ENCODE measurements around the gene MYO1E.

The MYO1E gene

DNA sequence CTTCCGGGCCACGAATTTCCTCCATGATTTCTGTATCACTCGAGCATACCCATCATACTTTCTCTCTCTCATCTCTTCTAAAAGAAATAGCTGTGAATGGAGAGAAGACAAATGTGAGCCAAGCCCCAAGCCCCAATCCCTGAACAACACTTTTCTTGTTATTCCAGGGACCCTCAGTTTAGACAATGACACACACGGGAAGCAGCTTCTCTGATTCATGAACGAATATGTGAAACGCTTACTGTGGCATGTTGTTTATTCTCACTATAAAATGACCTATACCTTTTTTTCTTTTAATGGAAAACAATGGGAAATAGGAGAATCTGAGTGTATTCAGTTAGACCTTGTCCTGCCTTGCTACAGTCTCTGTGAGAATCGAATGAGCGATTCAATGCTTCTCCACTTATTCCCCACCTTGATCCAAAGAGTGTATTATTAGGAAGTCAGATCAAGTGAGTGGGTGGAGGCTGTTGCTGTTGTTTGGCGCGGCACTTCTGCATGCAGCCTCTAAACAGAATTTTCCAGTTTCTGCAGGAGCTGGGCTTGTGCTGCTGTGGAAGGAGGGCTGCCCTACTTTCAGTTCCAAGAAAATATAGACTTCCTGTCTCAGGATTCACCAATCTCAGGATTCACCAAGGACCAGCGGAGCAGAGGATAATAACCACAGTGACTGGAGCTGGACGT lies 198.4 kb downstream of the MYO1E start:
- Histone ChIP-seq H3K27me3 (replicated peaks; ENCODE audit: control insufficient read depth, insufficient read depth, low read length) (no peaks in the 10 kb centered on the region), H3K36me3 (ENCODE audit: control insufficient read depth, insufficient read depth, low read length) (peaks cover 32% of the 10 kb centered on the region), H3K4me3 (replicated peaks; ENCODE audit: low read depth, low read length) (no peak overlapping the region)
- TF ChIP-seq CTCF (IDR thresholded peaks at IDR 0.05; ENCODE audit: insufficient read depth, low read length, poor library complexity, severe bottlenecking), result no peak
- no peak for DNase-seq (ENCODE audit: extremely low read depth, insufficient read length)

DNA sequence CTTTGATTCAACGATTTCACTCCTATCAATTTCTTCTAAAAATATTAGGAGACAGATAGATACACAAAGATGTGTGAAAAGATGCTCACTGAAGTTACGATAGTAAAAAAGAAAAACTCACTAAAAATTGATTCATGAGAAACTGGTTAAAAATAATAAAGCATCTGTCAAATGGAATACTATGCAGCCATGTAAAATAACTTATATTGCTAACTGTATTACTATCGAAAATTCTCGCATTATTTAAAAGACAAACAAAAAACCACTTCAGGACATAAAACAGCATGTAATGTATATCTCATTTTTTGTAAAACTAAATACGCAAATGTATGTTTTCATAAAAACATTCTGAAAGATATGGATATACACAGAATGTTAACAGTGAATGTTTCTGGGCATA lies 199.5 kb downstream of the MYO1E start:
- DNase-seq (ENCODE audit: extremely low read depth, insufficient read length), result no peak
- Histone ChIP-seq H3K4me3 (replicated peaks; ENCODE audit: low read depth, low read length) (no peak overlapping the region), H3K36me3 (ENCODE audit: control insufficient read depth, insufficient read depth, low read length) (peaks cover 32% of the 10 kb centered on the region), H3K27me3 (replicated peaks; ENCODE audit: control insufficient read depth, insufficient read depth, low read length) (no peaks in the 10 kb centered on the region)
- TF ChIP-seq CTCF (IDR thresholded peaks at IDR 0.05; ENCODE audit: insufficient read depth, low read length, poor library complexity, severe bottlenecking), result no peak

DNA sequence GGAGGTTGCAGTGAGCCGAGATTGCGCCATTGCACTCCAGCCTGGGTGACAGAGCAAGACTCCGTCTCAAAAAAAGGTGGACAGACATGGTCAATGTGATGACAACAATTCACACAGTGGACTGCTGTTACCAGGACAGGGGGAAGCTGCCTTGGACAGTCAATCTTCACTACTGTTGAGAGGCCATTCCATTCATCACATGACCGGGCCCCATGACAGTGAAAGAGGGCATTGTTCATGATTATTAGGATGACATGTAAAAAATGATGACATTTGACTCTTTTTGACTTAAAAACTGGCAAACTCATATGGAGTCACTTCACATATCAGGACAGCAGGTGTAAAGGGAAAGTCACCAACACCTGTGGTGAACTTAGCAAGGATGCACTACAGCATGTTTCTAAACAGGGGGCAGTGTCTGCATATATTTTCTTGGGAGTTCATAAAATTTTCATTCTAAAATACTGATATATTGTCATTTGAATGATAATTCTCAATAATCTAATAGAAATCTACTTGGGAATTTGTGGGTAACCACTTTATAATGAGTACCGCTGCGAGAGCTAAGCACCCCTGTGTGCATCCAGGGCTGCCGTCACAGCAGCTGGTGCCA lies 200.3 kb downstream of the MYO1E start:
- Histone ChIP-seq H3K27me3 (replicated peaks; ENCODE audit: control insufficient read depth, insufficient read depth, low read length) (no peaks in the 10 kb centered on the region), H3K36me3 (ENCODE audit: control insufficient read depth, insufficient read depth, low read length) (peaks cover 32% of the 10 kb centered on the region), H3K4me3 (replicated peaks; ENCODE audit: low read depth, low read length) (no peak overlapping the region)
- DNase-seq (ENCODE audit: extremely low read depth, insufficient read length), result no peak
- no peak for TF ChIP-seq CTCF (IDR thresholded peaks at IDR 0.05; ENCODE audit: insufficient read depth, low read length, poor library complexity, severe bottlenecking)

GRCh38 chr15:59171067-59171397 lies 201.6 kb downstream of the MYO1E start:
- no peak for DNase-seq (ENCODE audit: extremely low read depth, insufficient read length)
- Histone ChIP-seq H3K27me3 (replicated peaks; ENCODE audit: control insufficient read depth, insufficient read depth, low read length) (no peaks in the 10 kb centered on the region), H3K36me3 (ENCODE audit: control insufficient read depth, insufficient read depth, low read length) (peaks cover 31% of the 10 kb centered on the region), H3K4me3 (replicated peaks; ENCODE audit: low read depth, low read length) (no peak overlapping the region)
- TF ChIP-seq CTCF (IDR thresholded peaks at IDR 0.05; ENCODE audit: insufficient read depth, low read length, poor library complexity, severe bottlenecking), result no peak

DNA sequence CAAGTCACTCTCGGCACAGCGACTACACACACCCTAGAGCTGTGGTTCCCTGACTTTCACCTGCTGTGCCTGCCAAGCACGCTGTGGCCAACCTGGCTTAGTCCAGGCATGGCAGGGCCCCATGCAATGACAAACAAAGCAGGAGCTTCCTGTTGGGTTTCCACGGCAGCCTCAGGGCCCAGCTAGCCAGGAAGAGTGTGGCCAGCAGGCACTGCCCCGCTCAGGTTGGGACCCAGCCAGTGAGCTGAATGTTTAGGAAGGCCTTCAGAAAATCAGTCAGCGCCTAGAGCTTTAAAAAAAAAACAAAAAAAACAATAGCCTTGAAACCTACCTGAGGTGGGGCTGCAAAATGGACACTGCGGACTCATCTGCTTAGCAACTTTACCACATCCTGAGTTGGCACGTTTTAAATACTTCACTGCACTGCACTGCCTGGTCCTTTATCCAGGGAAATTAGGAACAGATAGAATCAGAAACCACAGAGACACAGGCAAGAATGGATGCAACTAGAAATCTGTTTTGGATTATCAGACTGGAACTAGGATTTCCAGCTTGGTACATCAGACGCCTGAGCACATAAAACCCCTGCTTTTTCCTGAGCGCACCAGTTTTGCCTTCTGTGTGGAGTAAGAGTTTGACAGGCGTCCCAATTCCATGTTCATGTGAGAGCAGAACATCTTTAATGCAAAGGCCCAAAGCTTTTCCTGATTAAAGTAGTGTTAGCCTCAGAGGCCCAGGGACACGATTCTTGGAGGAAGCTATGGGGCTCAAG lies 202.2 kb downstream of the MYO1E start:
- DNase-seq (ENCODE audit: extremely low read depth, insufficient read length), result no peak
- Histone ChIP-seq H3K4me3 (replicated peaks; ENCODE audit: low read depth, low read length) (no peak overlapping the region), H3K27me3 (replicated peaks; ENCODE audit: control insufficient read depth, insufficient read depth, low read length) (no peaks in the 10 kb centered on the region), H3K36me3 (ENCODE audit: control insufficient read depth, insufficient read depth, low read length) (peaks cover 31% of the 10 kb centered on the region)
- TF ChIP-seq CTCF (IDR thresholded peaks at IDR 0.05; ENCODE audit: insufficient read depth, low read length, poor library complexity, severe bottlenecking), result no peak
